Osteocyte (in vitro differentiated cells): ENCODE data around the gene PRPF8. TPM values are rescaled to one million over a fixed set of nuclear protein-coding genes. Genes with fewer than 3 reads are reported as not detected.
A peak's percentile ranks its signal among the peaks of the same experiment; 100 is the strongest.
"Not testable (repeated sequence)": the region's sequence is repeated elsewhere in the genome, so short reads cannot be mapped to it uniquely, and the experiment has no call there.

Experiments used
- DNase-seq: peaks from one replicate; pipeline ENCODE4 v3.0.0; 2021; ENCODE audit warnings: mixed read lengths; ENCODE audit not compliant: unreplicated experiment; ENCODE audit errors: extremely low spot score
- H3K27ac Mint-ChIP-seq: one replicate; pipeline ENCODE4 v1.8.0; 2021; ENCODE audit warnings: mild to moderate bottlenecking, mixed read lengths; ENCODE audit not compliant: unreplicated experiment
- H3K27me3 Mint-ChIP-seq: one replicate; pipeline ENCODE4 v1.8.0; 2021; ENCODE audit warnings: mixed read lengths; ENCODE audit not compliant: unreplicated experiment
- H3K36me3 Mint-ChIP-seq: one replicate; pipeline ENCODE4 v1.8.0; 2021; ENCODE audit warnings: mixed read lengths; ENCODE audit not compliant: unreplicated experiment
- H3K4me1 Mint-ChIP-seq: one replicate; pipeline ENCODE4 v1.8.0; 2021; ENCODE audit warnings: mixed read lengths; ENCODE audit not compliant: unreplicated experiment
- H3K4me3 Mint-ChIP-seq: one replicate; pipeline ENCODE4 v1.8.0; 2021; ENCODE audit warnings: mild to moderate bottlenecking, moderate library complexity, mixed read lengths; ENCODE audit not compliant: unreplicated experiment
- H3K9me3 Mint-ChIP-seq: one replicate; pipeline ENCODE4 v1.8.0; 2021; ENCODE audit warnings: mixed read lengths; ENCODE audit not compliant: unreplicated experiment
- CTCF ChIP-seq: fragments of 200-600 bp; sonication (generic); IDR thresholded peaks from 2 replicates; pipeline ENCODE4 v1.5.0; 2021; ENCODE audit warnings: antibody characterized with exemption, mild to moderate bottlenecking, moderate library complexity
- total RNA-seq: library from RNA; stranded (reverse); gene quantifications from 2 replicates; pipeline ENCODE4 v1.2.1, GENCODE V29; 2021

The PRPF8 gene
- total RNA-seq, 1 donor from 2014 or later, result 238 TPM

DNA sequence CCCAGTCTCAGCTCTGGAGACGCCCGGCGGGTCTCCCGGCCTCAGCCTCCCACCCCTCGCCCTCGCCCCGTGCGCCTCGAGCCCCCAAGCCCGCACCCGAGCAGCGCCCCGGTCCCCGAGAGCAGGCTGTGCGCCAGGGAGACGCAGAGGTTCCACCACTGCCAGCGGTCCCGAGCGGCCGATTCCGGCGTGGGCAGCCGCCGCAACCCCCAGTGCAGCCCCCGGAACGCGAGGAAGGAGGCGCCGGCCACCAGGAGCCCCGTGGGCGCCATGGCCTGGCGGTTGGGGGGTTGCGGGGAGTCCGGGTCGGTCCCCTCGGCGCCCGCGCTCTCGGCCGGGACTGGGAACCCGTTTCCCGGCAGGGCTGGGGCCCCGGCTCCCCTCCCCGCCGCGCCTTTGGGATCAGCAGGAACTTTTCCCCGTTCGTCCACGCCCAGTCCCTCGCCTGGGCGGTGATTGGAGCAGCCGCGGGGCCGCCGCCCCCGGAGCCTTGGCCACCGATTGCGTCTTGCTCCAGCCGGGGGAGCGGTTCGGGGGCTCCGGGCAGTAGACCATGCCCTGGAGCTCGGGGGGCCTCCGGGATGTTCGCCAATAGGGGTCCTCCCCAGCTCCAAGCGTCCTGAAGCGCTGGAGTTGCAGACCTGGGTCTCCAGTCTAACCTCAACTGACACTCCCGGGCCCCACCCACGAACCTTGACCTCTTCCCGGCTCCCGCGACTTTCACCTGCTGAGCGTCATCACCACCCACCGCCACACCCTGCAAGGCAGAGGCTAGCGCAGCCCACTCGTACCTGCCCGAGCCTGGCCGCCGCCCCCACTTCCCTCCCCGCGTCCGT is 25.5 kb upstream of the PRPF8 start, which contains the start of gene TLCD2:
TSS of gene TLCD2 (minus strand) at position 407 of the 836 bp plus-strand sequence. CDS start at position 272, 135 bp downstream.
- no peak for DNase-seq
- H3K9me3 Mint-ChIP-seq, result no peaks in the 10 kb centered on the region
- TF ChIP-seq CTCF, result no peak
- H3K4me1 Mint-ChIP-seq, result peaks cover 43% of the 10 kb centered on the region
- H3K27me3 Mint-ChIP-seq, result no peaks in the 10 kb centered on the region
- H3K4me3 Mint-ChIP-seq, result peak within 1 kb of the TSS; percentile 71
- peaks cover 21% of the 10 kb centered on the region for H3K36me3 Mint-ChIP-seq
- H3K27ac Mint-ChIP-seq, result peak within 1 kb of the TSS; percentile 78

- H3K27me3 Mint-ChIP-seq, result no peaks in the 10 kb centered on the region
- no peak for DNase-seq
- H3K4me3 Mint-ChIP-seq, result peak overlapping the region; percentile 61
- H3K36me3 Mint-ChIP-seq, result peaks cover 21% of the 10 kb centered on the region
- no peak for TF ChIP-seq CTCF
- H3K9me3 Mint-ChIP-seq, result no peaks in the 10 kb centered on the region
- peaks cover 42% of the 10 kb centered on the region for H3K4me1 Mint-ChIP-seq
- H3K27ac Mint-ChIP-seq, result no peak overlapping the region
Measured at GRCh38 chr17:1709403-1709951, 24.8 kb upstream of the PRPF8 start.

DNA sequence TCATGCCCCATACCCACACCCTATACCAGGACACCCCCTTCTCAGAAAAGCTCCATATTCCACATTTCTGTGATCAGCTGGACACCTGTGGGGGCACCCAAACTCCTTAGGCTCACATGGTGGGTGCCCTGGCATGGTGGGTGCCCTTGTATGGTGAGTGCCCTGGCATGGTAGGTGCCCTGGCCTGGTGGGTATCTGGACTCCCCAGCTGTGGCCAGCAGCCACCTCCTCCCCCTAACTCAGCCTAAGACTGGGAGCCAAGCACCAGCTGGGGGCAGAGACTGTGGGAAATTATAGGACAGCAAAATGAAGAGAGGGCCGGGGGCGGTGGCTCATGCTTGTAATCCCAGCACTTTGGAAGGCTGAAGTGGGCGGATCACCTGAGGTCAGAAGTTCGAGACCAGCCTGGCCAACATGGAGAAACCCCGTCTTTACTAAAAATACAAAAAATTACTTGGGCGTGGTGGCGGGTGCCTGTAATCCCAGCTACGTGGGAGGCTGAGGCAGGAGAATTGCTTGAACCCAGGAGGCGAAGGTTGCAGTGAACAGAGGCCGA is 24.2 kb upstream of the PRPF8 start:
- not testable (repeated sequence) for DNase-seq, H3K27me3 Mint-ChIP-seq, H3K9me3 Mint-ChIP-seq, H3K27ac Mint-ChIP-seq
- Mint-ChIP-seq H3K36me3 (peaks cover 21% of the 10 kb centered on the region), H3K4me1 (peaks cover 36% of the 10 kb centered on the region), H3K4me3 (peak overlapping the region; percentile 61)

DNA sequence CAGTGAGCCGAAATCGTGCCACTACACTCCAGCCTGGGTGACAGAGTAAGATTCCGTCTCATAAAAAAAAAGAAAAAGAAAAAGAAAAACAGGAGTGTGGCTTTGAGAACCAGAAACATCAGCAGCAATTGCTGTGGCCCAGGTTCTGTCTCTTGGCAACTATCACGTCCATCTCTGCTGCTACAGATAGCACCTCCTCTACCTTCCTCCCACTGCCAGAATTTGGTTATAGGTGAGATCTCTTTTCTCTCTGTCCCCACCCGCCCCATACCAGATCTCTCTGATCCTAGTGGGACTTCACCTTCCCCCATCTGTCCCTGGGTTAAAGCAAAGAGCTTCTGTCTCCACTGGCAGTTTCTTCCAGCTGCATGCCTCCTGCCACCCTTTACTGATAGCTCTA is 22.4 kb upstream of the PRPF8 start:
- Mint-ChIP-seq H3K4me1 (peaks cover 18% of the 10 kb centered on the region), H3K9me3 (no peaks in the 10 kb centered on the region), H3K27ac (no peak overlapping the region), H3K36me3 (peaks cover 11% of the 10 kb centered on the region), H3K4me3 (no peak overlapping the region), H3K27me3 (no peaks in the 10 kb centered on the region)
- DNase-seq, result no peak
- TF ChIP-seq CTCF, result no peak

DNA sequence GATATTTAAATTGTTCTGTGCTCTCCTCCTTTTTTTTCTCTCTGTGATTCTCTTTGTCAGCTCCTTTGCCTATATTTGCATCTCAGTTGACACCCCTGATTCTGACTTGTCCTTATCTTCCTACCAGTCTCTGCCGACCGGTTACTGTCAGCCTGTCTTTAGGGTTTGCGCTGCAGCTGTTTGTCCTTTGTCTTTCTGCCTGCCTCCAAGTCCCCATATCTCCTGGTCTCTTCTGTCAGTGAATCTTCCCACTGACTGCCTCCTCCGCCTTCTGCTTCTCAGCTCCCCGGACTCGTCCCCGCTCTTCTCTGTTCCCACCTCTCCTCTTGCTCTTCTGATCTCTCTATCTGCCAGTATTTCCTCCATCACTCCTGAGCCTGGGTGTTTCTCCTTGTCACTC is 20.3 kb upstream of the PRPF8 start:
- TF ChIP-seq CTCF, result no peak
- Mint-ChIP-seq H3K4me1 (no peaks in the 10 kb centered on the region), H3K9me3 (no peaks in the 10 kb centered on the region), H3K27ac (no peak overlapping the region), H3K4me3 (no peak overlapping the region), H3K36me3 (peaks cover 4% of the 10 kb centered on the region), H3K27me3 (no peaks in the 10 kb centered on the region)
- no peak for DNase-seq
